Stimulated activated CD4-positive, alpha-beta T cell treated with anti-CD3 and anti-CD28 coated beads, Interleukin-15, amount 100 ng/mL, for 48 hours (primary cell): Measurements from ENCODE around the gene CHD8.
"Not testable (repeated sequence)": the region's sequence is repeated elsewhere in the genome, so short reads cannot be mapped to it uniquely, and the experiment has no call there.

Experiments used
- DNase-seq, 2 donors: peaks; one replicate each; pipeline ENCODE4 v3.0.0-alpha.2; 2020; ENCODE audit warnings: low read depth in 2 of 2

The CHD8 gene

GRCh38 chr14:21455912-21456667, at the start of gene CHD8:
Gene CHD8, minus strand, starts transcription at chr14:21456123. Its CDS starts 24,480 bp downstream, at chr14:21431643.
- DNase-seq = peak; percentile 99

GRCh38 chr14:21505012-21505553, 49.2 kb upstream of the CHD8 start:
- DNase-seq = no peak

GRCh38 chr14:21503376-21503775, 47.5 kb upstream of the CHD8 start:
- no peak for DNase-seq

GRCh38 chr14:21501568-21501967, 45.6 kb upstream of the CHD8 start:
- no peak for DNase-seq

GRCh38 chr14:21498540-21499526, 42.9 kb upstream of the CHD8 start:
- DNase-seq = no peak

GRCh38 chr14:21496453-21496852, 40.5 kb upstream of the CHD8 start:
- no peak for DNase-seq

GRCh38 chr14:21494902-21495762, 39.2 kb upstream of the CHD8 start:
- DNase-seq = no peak

GRCh38 chr14:21486640-21487087, 30.7 kb upstream of the CHD8 start:
- DNase-seq = no peak

- peak; percentile 89 to 94 for DNase-seq
These were observed 21.2 kb upstream of the CHD8 start, which contains the start of the genes RAB2B and TOX4 for GRCh38 chr14:21476925-21477681. Gene RAB2B, minus strand, starts transcription at chr14:21476959. Its CDS starts 87 bp downstream, at chr14:21476872. Gene TOX4, plus strand, starts transcription at chr14:21477195. Its CDS starts 84 bp downstream, at chr14:21477279.

- DNase-seq = peak in 1 of 2 donors; percentile 71
These were observed 20.6 kb upstream of the CHD8 start for GRCh38 chr14:21476523-21476924.

GRCh38 chr14:21475767-21476522, 20.0 kb upstream of the CHD8 start:
- DNase-seq = no peak

GRCh38 chr14:21467616-21468015, 11.7 kb upstream of the CHD8 start:
- DNase-seq = no peak

- DNase-seq = no peak
These were observed 371 bp downstream of the CHD8 start for GRCh38 chr14:21455592-21455911.

GRCh38 chr14:21454843-21455544, 929 bp downstream of the CHD8 start:
- no peak for DNase-seq

- DNase-seq = no peak
These were observed 6.1 kb downstream of the CHD8 start for GRCh38 chr14:21449899-21450216.

GRCh38 chr14:21442657-21443056, 13.3 kb downstream of the CHD8 start:
- DNase-seq = not testable (repeated sequence)

GRCh38 chr14:21440859-21441258, 15.1 kb downstream of the CHD8 start:
- DNase-seq = no peak

GRCh38 chr14:21437063-21437901, 18.6 kb downstream of the CHD8 start:
- peak; percentile 96 to 98 for DNase-seq
